Omental fat pad (tissue), 4 donors: ENCODE results near the gene PCDHB7. TPM values are rescaled to one million over a fixed set of nuclear protein-coding genes. Genes with fewer than 3 reads are reported as not detected.
"Not testable (repeated sequence)": the region's sequence is repeated elsewhere in the genome, so short reads cannot be mapped to it uniquely, and the experiment has no call there.

ENCODE experiments used
- ATAC-seq: fragments of 150-250 bp; one replicate; pipeline ENCODE4 v1.9.1; 2016; ENCODE audit warnings: mild to moderate bottlenecking, moderate library complexity; ENCODE audit not compliant: low FRiP score
- DNase-seq: peaks from one replicate; pipeline ENCODE4 v3.0.0-alpha.2; 2019; ENCODE audit warnings: low spot score
- total RNA-seq, 4 donors: library from RNA; depleted of rRNA; stranded (reverse); fragments of >200 nt; gene quantifications; one replicate each; pipeline ENCODE4 v1.1.0, GENCODE V29; 2016
- TF ChIP-seq, protein P1 (sequence below), 3 donors: fragments of 450-650 bp; IDR thresholded peaks; one replicate each; pipeline ENCODE4 v1.5.1; 2016 to 2017; ENCODE audit warnings: antibody characterized with exemption in 3 of 3, mild to moderate bottlenecking in 3 of 3, moderate library complexity in 2 of 3

PCDHB7 gene
- 1 to 10 TPM in 3 of 4 donors, under 1 TPM in 1; 0.94 to 3.3 (median 1.5) TPM for total RNA-seq

GRCh38 chr5:141172381-141173204, at the start of gene PCDHB7:
TSS of gene PCDHB7 (plus strand) at chr5:141172644. CDS start at chr5:141172836, 192 bp downstream.
- ATAC-seq = no peak
- TF ChIP-seq, protein P1, sequence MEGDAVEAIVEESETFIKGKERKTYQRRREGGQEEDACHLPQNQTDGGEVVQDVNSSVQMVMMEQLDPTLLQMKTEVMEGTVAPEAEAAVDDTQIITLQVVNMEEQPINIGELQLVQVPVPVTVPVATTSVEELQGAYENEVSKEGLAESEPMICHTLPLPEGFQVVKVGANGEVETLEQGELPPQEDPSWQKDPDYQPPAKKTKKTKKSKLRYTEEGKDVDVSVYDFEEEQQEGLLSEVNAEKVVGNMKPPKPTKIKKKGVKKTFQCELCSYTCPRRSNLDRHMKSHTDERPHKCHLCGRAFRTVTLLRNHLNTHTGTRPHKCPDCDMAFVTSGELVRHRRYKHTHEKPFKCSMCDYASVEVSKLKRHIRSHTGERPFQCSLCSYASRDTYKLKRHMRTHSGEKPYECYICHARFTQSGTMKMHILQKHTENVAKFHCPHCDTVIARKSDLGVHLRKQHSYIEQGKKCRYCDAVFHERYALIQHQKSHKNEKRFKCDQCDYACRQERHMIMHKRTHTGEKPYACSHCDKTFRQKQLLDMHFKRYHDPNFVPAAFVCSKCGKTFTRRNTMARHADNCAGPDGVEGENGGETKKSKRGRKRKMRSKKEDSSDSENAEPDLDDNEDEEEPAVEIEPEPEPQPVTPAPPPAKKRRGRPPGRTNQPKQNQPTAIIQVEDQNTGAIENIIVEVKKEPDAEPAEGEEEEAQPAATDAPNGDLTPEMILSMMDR (IDR thresholded peaks at IDR 0.05) = no peak
- no peak for DNase-seq

DNA sequence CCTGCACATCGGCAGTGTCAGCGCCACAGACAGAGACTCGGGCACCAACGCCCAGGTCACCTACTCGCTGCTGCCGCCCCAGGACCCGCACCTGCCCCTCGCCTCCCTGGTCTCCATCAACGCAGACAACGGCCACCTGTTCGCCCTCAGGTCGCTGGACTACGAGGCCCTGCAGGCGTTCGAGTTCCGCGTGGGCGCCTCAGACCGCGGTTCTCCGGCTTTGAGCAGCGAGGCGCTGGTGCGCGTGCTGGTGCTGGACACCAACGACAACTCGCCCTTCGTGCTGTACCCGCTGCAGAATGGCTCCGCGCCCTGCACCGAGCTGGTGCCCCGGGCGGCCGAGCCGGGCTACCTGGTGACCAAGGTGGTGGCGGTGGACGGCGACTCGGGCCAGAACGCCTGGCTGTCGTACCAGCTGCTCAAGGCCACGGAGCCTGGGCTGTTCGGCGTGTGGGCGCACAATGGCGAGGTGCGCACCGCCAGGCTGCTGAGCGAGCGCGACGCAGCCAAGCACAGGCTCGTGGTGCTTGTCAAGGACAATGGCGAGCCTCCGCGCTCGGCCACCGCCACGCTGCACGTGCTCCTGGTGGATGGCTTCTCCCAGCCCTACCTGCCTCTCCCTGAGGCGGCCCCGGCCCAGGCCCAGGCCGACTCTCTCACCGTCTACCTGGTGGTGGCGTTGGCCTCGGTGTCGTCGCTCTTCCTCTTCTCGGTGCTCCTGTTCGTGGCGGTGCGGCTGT, 48.9 kb upstream of the PCDHB7 start:
- DNase-seq, ATAC-seq: not testable (repeated sequence)

- DNase-seq = no peak
- no peak for ATAC-seq
- TF ChIP-seq, protein P1 (IDR thresholded peaks at IDR 0.05) = no peak
Observed at GRCh38 chr5:141127305-141127704, 45.1 kb upstream of the PCDHB7 start.

DNA sequence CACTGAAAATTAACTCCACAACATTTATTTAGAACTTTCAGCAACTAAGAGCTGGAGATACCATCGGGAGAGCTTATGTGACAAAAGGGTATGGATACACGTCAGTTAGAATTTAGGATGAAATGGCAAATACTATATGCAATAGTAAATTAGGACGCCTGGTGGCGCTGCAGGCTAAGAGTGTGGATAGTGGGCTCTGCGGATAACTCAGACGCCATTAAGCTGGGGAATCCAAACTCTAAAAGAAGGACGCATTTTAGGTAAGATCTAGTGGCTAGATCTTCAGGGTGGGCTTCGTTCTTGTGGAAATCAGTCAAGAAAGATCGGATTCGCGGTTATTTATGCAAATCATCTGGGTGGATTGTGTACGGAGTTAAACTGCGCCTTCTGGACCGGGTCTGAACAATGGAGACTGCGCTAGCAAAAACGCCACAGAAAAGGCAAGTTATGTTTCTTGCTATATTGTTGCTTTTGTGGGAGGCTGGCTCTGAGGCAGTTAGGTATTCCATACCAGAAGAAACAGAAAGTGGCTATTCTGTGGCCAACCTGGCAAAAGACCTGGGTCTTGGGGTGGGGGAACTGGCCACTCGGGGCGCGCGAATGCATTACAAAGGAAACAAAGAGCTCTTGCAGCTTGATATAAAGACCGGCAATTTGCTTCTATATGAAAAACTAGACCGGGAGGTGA, 37.3 kb upstream of the PCDHB7 start, which contains the start of gene PCDHB5:
Gene PCDHB5 (plus strand): TSS at position 177 of the 688 bp plus-strand sequence. CDS start 229 bp downstream, at position 406.
- DNase-seq = no peak
- TF ChIP-seq, protein P1 (IDR thresholded peaks at IDR 0.05) = no peak
- no peak for ATAC-seq

GRCh38 chr5:141135718-141136266, 36.7 kb upstream of the PCDHB7 start:
- TF ChIP-seq, protein P1 (IDR thresholded peaks at IDR 0.05) = no peak
- DNase-seq (no peak), ATAC-seq (no peak)

DNA sequence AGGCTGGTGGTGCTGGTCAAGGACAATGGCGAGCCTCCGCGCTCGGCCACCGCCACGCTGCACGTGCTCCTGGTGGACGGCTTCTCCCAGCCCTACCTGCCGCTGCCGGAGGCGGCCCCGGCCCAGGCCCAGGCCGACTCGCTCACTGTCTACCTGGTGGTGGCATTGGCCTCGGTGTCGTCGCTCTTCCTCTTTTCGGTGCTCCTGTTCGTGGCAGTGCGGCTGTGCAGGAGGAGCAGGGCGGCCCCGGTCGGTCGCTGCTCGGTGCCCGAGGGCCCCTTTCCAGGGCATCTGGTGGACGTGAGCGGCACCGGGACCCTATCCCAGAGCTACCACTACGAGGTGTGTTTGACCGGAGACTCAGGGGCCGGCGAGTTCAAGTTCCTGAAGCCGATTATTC, 35.1 kb upstream of the PCDHB7 start:
- ATAC-seq, DNase-seq: not testable (repeated sequence)

- ATAC-seq (no peak), DNase-seq (no peak)
- TF ChIP-seq, protein P1 (IDR thresholded peaks at IDR 0.05) = no peak
Observed at GRCh38 chr5:141149812-141150211, 22.6 kb upstream of the PCDHB7 start, which contains the start of gene PCDHB6. TSS of gene PCDHB6 (plus strand) at chr5:141150057. CDS start at chr5:141150258, 201 bp downstream.
